Ishikawa (cell line): ENCODE data around the gene CDX1.

Experiments used
- CEBPB ChIP-seq: IDR thresholded peaks from 2 replicates; pipeline ENCODE4 v1.6.1; 2012
- CREB1 ChIP-seq: IDR thresholded peaks from 2 replicates; pipeline ENCODE4 v1.6.1; 2012; ENCODE audit warnings: low read depth
- EGR1 ChIP-seq: IDR thresholded peaks from 2 replicates; pipeline ENCODE4 v1.6.1; 2012
- EP300 ChIP-seq: IDR thresholded peaks from 2 replicates; pipeline ENCODE4 v1.6.1; 2012; ENCODE audit warnings: borderline replicate concordance
- FOXM1 ChIP-seq: IDR thresholded peaks from 2 replicates; pipeline ENCODE4 v1.6.1; 2012; ENCODE audit warnings: low read depth, borderline replicate concordance
- NFIC ChIP-seq: IDR thresholded peaks from 2 replicates; pipeline ENCODE4 v1.6.1; 2012
- RAD21 ChIP-seq: IDR thresholded peaks from 2 replicates; pipeline ENCODE4 v1.6.1; 2012; ENCODE audit warnings: low read depth
- TAF1 ChIP-seq: IDR thresholded peaks from 2 replicates; pipeline ENCODE4 v1.6.1; 2012; ENCODE audit warnings: low read depth, mild to moderate bottlenecking
- TCF12 ChIP-seq: IDR thresholded peaks from 2 replicates; pipeline ENCODE4 v1.6.1; 2012; ENCODE audit warnings: low read depth
- TEAD4 ChIP-seq: IDR thresholded peaks from 2 replicates; pipeline ENCODE4 v1.6.1; 2012
- YY1 ChIP-seq: IDR thresholded peaks from 2 replicates; pipeline ENCODE4 v1.6.1; 2012; ENCODE audit warnings: low read depth
- ZBTB7A ChIP-seq: IDR thresholded peaks from 2 replicates; pipeline ENCODE4 v1.6.1; 2012; ENCODE audit warnings: low read depth
- TF ChIP-seq, protein P1 (sequence below): IDR thresholded peaks from 2 replicates; pipeline ENCODE4 v1.6.1; 2012
- TF ChIP-seq, protein P2 (sequence below): IDR thresholded peaks from 2 replicates; pipeline ENCODE4 v1.6.1; 2012
- TF ChIP-seq, protein P3 (sequence below): IDR thresholded peaks from 2 replicates; pipeline ENCODE4 v1.6.1; 2012; ENCODE audit warnings: low read depth, mild to moderate bottlenecking

The CDX1 gene

DNA sequence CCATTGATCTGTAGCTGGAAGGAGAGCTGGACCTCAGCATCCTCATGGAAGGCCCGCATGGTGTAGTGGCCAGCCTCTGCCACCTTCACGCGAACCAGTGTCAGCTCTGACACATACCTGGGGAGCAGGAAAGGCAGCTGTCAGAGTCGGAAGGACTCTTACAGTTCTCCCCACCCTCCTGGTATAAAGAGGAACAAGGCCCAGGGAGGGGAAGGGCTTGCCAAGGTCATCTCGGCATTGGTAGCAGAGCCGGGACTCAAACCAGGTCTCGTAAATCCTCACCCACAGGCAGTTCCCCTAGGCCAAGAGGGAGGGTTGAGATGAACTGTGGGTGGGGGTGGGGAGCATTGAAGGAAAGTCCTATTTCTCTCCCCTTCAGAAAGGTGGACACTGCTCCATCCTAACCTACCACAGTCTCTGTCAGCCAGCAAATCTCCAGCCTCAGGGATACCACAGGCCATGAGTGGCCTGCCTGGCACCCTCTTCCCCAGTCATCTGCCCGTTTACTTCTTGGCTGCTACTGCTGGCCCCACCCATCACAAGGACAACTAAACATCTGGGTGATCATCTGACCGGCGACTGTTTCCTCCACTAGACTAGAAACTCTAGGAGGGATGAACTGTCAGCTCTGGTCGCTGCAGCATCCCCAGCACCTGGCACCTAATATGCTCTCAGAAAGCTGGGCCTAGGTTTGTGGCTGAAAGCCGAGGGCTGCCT is 34.4 kb upstream of the CDX1 start:
- TF ChIP-seq TCF12 (no peak), YY1 (no peak), ZBTB7A (no peak), FOXM1 (no peak), EGR1 (no peak), EP300 (no peak), CEBPB (no peak), NFIC (no peak), CREB1 (no peak)

DNA sequence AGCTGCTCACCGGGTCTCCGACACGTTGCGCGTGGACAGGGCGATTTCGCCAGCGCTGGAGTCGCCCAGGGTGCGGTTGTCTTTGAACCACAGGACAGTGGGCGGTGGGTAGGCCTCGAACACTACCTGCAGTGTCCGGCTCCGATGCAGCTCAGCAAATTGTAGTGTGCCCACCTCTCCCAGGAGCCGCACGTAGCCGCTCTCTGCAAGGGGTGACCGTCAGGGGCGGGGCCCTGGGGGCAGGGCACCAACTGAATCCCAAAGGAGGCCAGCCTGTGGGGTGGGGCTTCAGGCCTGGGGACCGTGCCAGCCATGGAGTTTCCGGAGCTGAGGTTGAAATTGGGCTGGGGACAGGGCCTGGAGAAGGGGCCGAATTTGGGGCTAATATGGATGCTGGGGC is 33.8 kb upstream of the CDX1 start:
- TF ChIP-seq TAF1 (no peak), YY1 (no peak), TEAD4 (no peak), CREB1 (no peak), TCF12 (no peak), FOXM1 (no peak), CEBPB (no peak), EP300 (no peak), EGR1 (no peak)
- TF ChIP-seq, protein P1, sequence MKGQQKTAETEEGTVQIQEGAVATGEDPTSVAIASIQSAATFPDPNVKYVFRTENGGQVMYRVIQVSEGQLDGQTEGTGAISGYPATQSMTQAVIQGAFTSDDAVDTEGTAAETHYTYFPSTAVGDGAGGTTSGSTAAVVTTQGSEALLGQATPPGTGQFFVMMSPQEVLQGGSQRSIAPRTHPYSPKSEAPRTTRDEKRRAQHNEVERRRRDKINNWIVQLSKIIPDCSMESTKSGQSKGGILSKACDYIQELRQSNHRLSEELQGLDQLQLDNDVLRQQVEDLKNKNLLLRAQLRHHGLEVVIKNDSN, result no peak
- TF ChIP-seq, protein P2, sequence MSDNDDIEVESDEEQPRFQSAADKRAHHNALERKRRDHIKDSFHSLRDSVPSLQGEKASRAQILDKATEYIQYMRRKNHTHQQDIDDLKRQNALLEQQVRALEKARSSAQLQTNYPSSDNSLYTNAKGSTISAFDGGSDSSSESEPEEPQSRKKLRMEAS, result no peak
- TF ChIP-seq, protein P3, sequence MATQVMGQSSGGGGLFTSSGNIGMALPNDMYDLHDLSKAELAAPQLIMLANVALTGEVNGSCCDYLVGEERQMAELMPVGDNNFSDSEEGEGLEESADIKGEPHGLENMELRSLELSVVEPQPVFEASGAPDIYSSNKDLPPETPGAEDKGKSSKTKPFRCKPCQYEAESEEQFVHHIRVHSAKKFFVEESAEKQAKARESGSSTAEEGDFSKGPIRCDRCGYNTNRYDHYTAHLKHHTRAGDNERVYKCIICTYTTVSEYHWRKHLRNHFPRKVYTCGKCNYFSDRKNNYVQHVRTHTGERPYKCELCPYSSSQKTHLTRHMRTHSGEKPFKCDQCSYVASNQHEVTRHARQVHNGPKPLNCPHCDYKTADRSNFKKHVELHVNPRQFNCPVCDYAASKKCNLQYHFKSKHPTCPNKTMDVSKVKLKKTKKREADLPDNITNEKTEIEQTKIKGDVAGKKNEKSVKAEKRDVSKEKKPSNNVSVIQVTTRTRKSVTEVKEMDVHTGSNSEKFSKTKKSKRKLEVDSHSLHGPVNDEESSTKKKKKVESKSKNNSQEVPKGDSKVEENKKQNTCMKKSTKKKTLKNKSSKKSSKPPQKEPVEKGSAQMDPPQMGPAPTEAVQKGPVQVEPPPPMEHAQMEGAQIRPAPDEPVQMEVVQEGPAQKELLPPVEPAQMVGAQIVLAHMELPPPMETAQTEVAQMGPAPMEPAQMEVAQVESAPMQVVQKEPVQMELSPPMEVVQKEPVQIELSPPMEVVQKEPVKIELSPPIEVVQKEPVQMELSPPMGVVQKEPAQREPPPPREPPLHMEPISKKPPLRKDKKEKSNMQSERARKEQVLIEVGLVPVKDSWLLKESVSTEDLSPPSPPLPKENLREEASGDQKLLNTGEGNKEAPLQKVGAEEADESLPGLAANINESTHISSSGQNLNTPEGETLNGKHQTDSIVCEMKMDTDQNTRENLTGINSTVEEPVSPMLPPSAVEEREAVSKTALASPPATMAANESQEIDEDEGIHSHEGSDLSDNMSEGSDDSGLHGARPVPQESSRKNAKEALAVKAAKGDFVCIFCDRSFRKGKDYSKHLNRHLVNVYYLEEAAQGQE, result no peak

DNA sequence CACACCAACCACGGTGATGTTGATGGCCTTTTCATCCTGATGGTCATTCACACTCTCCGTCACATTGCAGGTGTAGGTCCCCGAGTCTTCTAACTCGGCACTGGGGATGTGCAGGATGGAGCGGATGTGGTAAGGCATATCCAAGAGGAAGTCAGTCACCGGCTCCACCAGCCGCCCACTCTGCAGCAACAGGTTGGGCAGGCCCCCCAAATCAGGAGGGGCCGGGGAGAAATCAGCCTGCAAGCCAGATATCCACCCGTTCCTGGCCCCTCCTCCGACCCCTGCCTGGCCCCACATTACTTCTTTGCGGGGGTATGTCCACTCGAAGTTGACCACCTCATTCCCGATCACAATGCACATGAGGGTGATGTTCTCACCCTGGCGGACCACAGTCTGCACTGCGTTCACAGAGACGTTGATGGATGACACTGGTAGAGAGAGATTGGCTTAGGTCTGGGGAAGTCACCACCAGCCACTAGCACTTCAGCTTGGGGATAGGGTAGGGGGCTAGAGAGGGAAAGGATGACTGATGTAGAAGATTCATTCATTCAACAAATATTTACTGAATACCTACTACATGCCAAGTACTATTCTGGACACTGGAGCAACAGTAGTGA is 32.9 kb upstream of the CDX1 start:
- TF ChIP-seq EGR1 (no peak), TEAD4 (no peak), CREB1 (no peak), TAF1 (no peak), CEBPB (no peak), NFIC (no peak), FOXM1 (no peak)
- TF ChIP-seq, protein P3, result no peak

DNA sequence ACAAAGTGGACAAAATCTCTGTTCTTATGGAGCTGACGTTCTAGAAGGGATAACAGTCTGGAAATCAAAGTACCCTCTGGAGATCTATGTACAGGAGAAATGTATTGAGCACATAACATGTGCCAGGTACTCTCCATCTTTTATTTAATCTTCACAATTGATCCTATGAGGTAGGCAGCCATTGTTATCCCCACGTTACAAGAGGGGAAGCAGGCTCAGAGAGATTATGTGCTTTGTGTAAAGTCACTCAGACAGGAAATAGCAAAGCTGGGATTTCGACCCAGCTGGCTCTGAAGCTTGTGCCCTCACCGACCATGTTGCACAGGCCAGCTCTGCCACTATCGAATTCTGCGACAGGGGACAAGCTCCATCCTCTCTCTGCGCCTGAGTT is 32.4 kb upstream of the CDX1 start:
- TF ChIP-seq EGR1 (no peak), TAF1 (no peak), CREB1 (no peak), TEAD4 (no peak), EP300 (no peak), ZBTB7A (no peak), TCF12 (no peak), YY1 (no peak), CEBPB (no peak), NFIC (no peak), FOXM1 (no peak), RAD21 (no peak)
- TF ChIP-seq, protein P1, result no peak
- TF ChIP-seq, protein P2, result no peak
- TF ChIP-seq, protein P3, result no peak
